Spleen (tissue), 7 donors: ENCODE measurements around the gene ACTMAP.
A peak's percentile ranks its signal among the peaks of the same experiment; 100 is the strongest.
"Not testable (repeated sequence)": the region's sequence is repeated elsewhere in the genome, so short reads cannot be mapped to it uniquely, and the experiment has no call there.

ENCODE experiments used
- CTCF ChIP-seq, 11 experiments: fragments of 200-600 bp in 7 of 11; fragments of 450-650 bp in 4 of 11; sonication (generic) in 4 of 11; IDR thresholded peaks in 8 of 11; conservative IDR thresholded peaks in 3 of 11; 1 replicate in 7 of 11; 2 replicates in 4 of 11; pipeline versions ENCODE4 v1.4.0 to v1.8.0; 2016 to 2021; ENCODE audit warnings: antibody characterized with exemption in 11 of 11, inconsistent platforms in 4 of 11, mild to moderate bottlenecking in 1 of 11
- POLR2A ChIP-seq, 3 donors: fragments of 450-650 bp; IDR thresholded peaks; one replicate each; pipeline ENCODE4 v1.5.1; 2017; ENCODE audit warnings: antibody characterized with exemption in 3 of 3, mild to moderate bottlenecking in 1 of 3
- POLR2AphosphoS5 ChIP-seq, 3 donors: sonication (generic); formaldehyde crosslinking; IDR thresholded peaks; one replicate each; pipeline ENCODE4 v1.5.1; 2017; ENCODE audit warnings: antibody characterized with exemption in 3 of 3
- donor health status: DM: no; HTN: no; CAD: no; lungs with moderate emphysema.
- donor health status: DM: no; HTN: no; CAD: no.
- donor health status: DM: no; HTN: no; CAD: no.

DNA sequence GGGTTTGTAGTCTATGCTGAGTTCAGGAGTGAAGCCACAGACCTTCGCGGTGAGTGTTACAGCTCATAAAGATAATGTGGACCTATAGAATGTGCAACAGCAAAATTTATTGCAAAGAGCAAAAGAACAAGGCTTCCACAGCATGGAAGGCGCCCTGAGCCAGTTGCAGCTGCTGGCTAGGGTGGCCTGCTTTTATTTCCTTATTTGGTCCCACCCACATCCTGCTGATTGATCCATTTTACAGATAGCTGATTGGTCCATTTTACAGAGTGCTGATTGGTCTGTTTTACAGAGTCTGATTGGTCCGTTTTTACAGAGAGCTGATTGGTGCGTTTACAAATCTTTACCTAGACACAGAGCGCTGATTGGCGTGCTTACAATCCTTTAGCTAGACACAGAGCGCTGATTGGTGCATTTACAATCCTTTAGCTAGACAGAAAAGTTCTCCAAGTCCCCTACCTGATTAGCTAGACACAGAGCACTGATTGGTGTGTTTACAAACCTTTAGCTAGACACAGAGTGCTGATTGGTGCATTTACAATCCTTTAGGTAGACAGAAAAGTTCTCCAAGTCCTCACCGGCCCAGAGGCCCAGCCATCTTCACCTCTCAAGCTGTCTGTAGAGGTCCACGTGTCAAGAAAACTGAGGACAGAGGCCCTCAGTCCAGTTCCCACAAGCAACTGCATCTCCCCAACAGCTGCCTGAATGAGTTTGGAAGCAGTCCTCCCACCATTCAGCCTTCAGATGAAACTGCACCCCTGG lies 21.0 kb upstream of the ACTMAP start:
- TF ChIP-seq CTCF (IDR thresholded peaks at IDR 0.05 in 8 of 11, conservative IDR thresholded peaks at IDR 0.05 in 3 of 11); POLR2A (IDR thresholded peaks at IDR 0.05): not testable (repeated sequence)
- TF ChIP-seq POLR2AphosphoS5 (IDR thresholded peaks at IDR 0.05), result peak in 1 of 3 donors; percentile 4
